ENCODE data around the gene SLC39A3.
A peak's percentile ranks its signal among the peaks of the same experiment; 100 is the strongest.

Gene SLC39A3

DNA sequence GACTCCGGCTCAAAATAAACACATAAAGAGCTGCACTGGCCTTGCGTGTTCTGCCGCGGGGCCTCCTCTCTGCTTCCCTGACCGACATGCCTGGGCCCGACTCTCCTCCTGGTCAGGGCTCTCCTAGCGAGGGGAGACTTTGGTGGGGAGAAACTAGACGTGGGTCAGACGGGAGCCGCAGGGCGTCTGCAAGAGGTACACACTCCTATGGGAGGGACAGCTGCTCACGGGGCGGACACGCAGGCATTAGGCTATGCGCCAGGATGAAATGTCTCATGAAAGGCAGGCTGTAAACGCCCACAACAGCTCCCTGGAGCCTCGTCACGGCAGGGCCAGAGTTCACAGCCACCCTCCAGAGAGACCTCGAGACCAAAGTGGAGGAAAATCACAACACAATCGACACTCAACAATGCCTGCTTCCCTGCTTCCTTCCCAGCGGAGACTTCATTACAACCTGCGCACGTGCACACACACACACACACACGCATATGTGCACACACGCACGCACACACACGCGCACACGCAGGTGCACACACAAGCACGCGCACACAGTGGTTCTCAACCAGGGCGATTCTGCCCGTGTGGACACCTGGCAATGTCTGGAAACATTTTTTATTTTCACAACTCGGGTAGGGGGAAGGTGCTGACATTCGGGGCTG lies 5.8 kb downstream of the SLC39A3 start:
- no peak for DNase-seq
- peaks cover 19% of the 10 kb centered on the region for H3K4me1 Mint-ChIP-seq
- peaks cover 39% of the 10 kb centered on the region for H3K36me3 Mint-ChIP-seq (ENCODE audit: low read depth)
- H3K9me3 Mint-ChIP-seq: no peaks in the 10 kb centered on the region
- H3K4me3 Mint-ChIP-seq: peak overlapping the region; percentile 61
- peak overlapping the region; percentile 93 for H3K27ac Mint-ChIP-seq
- H3K27me3 Mint-ChIP-seq (ENCODE audit: low read depth, poor library complexity): peaks cover 6% of the 10 kb centered on the region
- TF ChIP-seq, protein P1, sequence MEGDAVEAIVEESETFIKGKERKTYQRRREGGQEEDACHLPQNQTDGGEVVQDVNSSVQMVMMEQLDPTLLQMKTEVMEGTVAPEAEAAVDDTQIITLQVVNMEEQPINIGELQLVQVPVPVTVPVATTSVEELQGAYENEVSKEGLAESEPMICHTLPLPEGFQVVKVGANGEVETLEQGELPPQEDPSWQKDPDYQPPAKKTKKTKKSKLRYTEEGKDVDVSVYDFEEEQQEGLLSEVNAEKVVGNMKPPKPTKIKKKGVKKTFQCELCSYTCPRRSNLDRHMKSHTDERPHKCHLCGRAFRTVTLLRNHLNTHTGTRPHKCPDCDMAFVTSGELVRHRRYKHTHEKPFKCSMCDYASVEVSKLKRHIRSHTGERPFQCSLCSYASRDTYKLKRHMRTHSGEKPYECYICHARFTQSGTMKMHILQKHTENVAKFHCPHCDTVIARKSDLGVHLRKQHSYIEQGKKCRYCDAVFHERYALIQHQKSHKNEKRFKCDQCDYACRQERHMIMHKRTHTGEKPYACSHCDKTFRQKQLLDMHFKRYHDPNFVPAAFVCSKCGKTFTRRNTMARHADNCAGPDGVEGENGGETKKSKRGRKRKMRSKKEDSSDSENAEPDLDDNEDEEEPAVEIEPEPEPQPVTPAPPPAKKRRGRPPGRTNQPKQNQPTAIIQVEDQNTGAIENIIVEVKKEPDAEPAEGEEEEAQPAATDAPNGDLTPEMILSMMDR (IDR thresholded peaks at IDR 0.05): no peak

DNA sequence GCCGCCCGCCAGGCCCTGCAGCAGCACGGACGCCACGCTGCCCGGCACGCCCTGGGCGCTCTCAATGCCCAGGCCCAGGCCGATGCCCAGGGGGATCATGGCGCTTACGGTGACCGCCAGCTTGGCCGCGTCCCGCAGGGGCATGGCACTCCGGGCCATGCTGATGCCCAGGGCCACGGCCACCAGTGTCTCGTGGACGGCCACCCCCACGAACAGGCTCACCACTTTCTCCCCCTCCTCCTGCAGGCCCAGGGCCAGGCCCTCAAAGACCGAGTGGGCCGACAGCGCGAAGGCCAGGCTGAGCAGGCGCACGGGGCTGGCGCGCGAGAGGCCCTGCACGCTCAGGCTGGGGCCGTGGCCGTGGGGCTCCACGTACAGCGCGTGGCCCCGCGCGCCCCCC lies 6.9 kb downstream of the SLC39A3 start:
- Mint-ChIP-seq H3K27ac (no peak overlapping the region), H3K9me3 (no peaks in the 10 kb centered on the region), H3K27me3 (ENCODE audit: low read depth, poor library complexity) (peaks cover 18% of the 10 kb centered on the region), H3K4me3 (no peak overlapping the region), H3K36me3 (ENCODE audit: low read depth) (peaks cover 34% of the 10 kb centered on the region), H3K4me1 (peaks cover 12% of the 10 kb centered on the region)
- TF ChIP-seq, protein P1 (IDR thresholded peaks at IDR 0.05): no peak
- DNase-seq: no peak

DNA sequence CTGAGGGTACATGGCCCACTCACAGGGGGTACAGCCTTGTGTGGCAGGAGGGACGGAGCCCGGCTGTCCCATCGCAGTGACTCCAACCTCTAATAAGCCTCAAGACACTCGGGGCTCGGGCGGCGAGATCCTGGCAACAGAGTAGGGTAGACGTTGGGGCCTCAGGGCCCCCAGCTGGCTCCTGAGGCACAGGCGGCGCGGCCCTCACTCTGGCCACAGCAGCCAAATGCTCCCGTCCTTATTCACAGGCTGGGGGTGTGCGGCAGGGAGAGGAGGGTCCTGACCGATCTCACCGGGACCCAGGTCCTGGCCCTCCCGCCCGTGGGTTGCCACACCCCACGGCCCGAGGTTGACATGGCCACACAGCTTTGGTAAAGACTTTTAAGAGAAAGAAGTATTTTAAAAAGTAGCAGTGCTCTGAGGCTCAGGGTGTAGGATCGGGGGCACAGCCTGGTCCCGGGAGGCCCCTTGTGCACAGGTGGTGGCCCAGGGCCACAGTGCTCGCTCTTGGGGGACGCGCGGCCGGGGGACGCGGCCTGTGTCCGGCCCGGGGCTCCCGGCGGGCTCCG lies 7.6 kb downstream of the SLC39A3 start:
- TF ChIP-seq, protein P1 (IDR thresholded peaks at IDR 0.05): no peak
- no peaks in the 10 kb centered on the region for H3K9me3 Mint-ChIP-seq
- H3K27ac Mint-ChIP-seq: no peak overlapping the region
- H3K4me3 Mint-ChIP-seq: no peak overlapping the region
- H3K36me3 Mint-ChIP-seq (ENCODE audit: low read depth): peaks cover 30% of the 10 kb centered on the region
- no peak for DNase-seq
- peaks cover 25% of the 10 kb centered on the region for H3K27me3 Mint-ChIP-seq (ENCODE audit: low read depth, poor library complexity)
- peaks cover 12% of the 10 kb centered on the region for H3K4me1 Mint-ChIP-seq

DNA sequence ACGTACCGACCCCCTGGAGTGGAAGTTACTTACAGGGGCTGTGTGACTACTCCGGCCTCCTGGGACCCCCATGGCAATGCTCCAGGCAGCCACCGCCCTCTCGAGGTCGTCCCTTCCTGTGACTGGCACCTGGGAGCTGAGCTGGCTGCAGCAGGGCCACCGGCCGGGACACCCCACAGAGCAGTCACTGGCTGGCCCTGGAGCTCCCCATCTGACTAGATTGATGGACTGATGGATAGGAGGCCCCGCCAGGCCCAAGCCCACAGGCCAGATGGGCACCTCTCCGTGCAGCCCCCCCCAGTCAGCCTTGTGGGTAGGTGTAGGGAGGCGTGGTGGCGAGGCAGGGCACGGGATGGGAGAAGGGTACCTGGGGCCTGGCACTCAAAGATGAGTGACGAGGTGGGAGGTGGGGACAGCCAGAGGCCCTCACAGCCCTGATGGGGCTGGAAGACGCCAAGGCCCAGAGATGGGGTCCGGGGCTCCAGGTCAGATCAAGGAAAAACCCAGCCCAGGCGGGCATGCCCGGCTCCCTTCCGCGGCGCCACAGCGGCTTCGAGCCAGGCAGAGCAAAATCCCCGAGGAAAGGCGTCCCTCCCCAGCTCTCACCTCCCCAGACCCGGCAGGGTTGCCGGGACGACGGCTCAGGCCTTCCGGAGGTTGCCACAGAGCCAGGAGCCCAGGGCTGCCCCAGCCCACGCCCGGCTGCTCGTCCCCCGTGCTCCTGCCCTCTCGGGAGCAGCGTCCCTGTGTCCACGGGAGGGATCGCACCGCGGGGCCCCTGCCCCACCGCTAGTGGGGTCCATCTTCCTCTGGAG lies 8.4 kb downstream of the SLC39A3 start:
- H3K4me3 Mint-ChIP-seq: no peak overlapping the region
- no peak overlapping the region for H3K27ac Mint-ChIP-seq
- DNase-seq: no peak
- TF ChIP-seq, protein P1 (IDR thresholded peaks at IDR 0.05): no peak
- peaks cover 33% of the 10 kb centered on the region for H3K27me3 Mint-ChIP-seq (ENCODE audit: low read depth, poor library complexity)
- peaks cover 21% of the 10 kb centered on the region for H3K36me3 Mint-ChIP-seq (ENCODE audit: low read depth)
- peaks cover 12% of the 10 kb centered on the region for H3K4me1 Mint-ChIP-seq
- H3K9me3 Mint-ChIP-seq: no peaks in the 10 kb centered on the region

DNA sequence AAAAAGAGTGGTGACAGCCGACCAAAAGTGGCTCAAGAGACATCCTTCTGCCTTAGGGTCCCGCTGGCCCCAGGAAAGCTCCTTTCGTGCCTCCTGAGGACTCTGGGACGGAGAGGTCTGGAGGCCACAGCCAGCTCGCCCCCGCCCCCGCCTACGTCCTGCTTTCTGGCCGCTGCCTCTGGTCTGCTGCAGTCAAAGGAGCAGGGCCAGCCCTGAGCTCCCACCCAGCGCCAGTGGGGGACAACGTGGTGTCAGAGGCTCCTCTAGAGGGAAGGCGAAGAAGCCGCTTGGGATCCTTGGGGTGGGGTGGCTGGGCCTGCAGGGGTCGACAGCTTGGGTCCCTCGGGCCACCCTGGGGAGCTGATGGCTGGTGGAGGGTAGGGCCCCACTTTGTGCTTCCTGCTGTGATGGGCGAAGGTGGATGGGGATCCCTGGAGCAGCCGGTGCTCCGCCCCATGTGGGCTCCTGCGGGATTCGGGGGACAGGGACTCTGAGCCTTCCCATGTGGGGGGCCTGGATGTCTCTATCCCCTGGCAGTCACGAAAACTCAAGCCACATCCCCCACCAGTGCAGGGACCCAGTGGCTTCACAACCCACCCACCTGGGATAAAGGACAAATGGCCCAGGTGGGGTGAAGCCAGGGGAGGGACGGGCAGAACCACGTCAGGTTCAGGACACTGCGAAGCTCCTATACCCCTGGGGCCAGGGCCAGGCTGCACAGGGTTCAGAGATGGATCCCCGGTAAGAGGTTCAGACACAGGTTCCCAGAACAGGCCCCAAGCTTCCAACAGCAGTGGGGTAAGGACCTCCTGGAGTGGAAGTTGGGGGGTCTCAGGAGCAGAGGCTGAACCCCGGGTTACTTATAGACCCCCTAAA lies 9.6 kb downstream of the SLC39A3 start:
- peaks cover 45% of the 10 kb centered on the region for H3K27me3 Mint-ChIP-seq (ENCODE audit: low read depth, poor library complexity)
- H3K27ac Mint-ChIP-seq: no peak overlapping the region
- peaks cover 12% of the 10 kb centered on the region for H3K4me1 Mint-ChIP-seq
- H3K4me3 Mint-ChIP-seq: no peak overlapping the region
- no peaks in the 10 kb centered on the region for H3K9me3 Mint-ChIP-seq
- TF ChIP-seq, protein P1 (IDR thresholded peaks at IDR 0.05): no peak
- H3K36me3 Mint-ChIP-seq (ENCODE audit: low read depth): peaks cover 12% of the 10 kb centered on the region
- DNase-seq: no peak

All from nephron progenitor cell (in vitro differentiated cells).